Muscle of leg (tissue), 11 donors: ENCODE data around the gene SPOCK1. TPM values are rescaled to one million over a fixed set of nuclear protein-coding genes. Genes with fewer than 3 reads are reported as not detected.

Source experiments
- DNase-seq: peaks from one replicate; pipeline ENCODE4 v3.0.0; 2013
- H3K27ac ChIP-seq: one replicate; pipeline ENCODE4 v1.5.1; 2013; ENCODE audit warnings: mild to moderate bottlenecking, low read length, control low read depth
- H3K27me3 ChIP-seq: one replicate; pipeline ENCODE4 v1.6.1; 2013; ENCODE audit warnings: low read length; ENCODE audit not compliant: control insufficient read depth, insufficient read depth
- H3K36me3 ChIP-seq: one replicate; pipeline ENCODE4 v1.6.1; 2013; ENCODE audit warnings: low read length; ENCODE audit not compliant: control insufficient read depth, insufficient read depth
- H3K4me1 ChIP-seq: one replicate; pipeline ENCODE4 v1.6.1; 2013; ENCODE audit warnings: low read length; ENCODE audit not compliant: control insufficient read depth, insufficient read depth
- H3K4me3 ChIP-seq: one replicate; pipeline ENCODE4 v1.5.1; 2013; ENCODE audit warnings: low read length, control low read depth
- H3K9me3 ChIP-seq: replicated peaks from 2 replicates; pipeline ENCODE4 v1.6.1; 2013; ENCODE audit warnings: low read depth, low read length; ENCODE audit not compliant: control insufficient read depth
- WGBS: methylation state at CpG from one replicate; pipeline ENCODE4 v1.1.5; 2013; ENCODE audit warnings: missing lambda C conversion rate; ENCODE audit not compliant: insufficient coverage; 5-methylcytosine and 5-hydroxymethylcytosine counted together
- polyA plus RNA-seq, 8 donors: library from polyadenylated mRNA; unstranded; fragments of 120-200 nt; gene quantifications; one replicate each; pipeline versions ENCODE4 v1.2.1 to v1.2.3, GENCODE V29; 2013; ENCODE audit warnings: inconsistent platforms in 1 of 8, low replicate concordance in 1 of 8; ENCODE audit not compliant: insufficient read length in 8 of 8, insufficient read depth in 1 of 8
- total RNA-seq: library from RNA; stranded (reverse); fragments of 120-200 nt; gene quantifications from one replicate; pipeline ENCODE4 v1.2.4, GENCODE V29; 2013

SPOCK1 gene
- total and polyA plus RNA-seq, 9 donors = 2.3 to 14.8 (median 4.6) TPM

GRCh38 chr5:137432376-137432775 is 66.8 kb downstream of the SPOCK1 start:
- H3K4me3 ChIP-seq = no peak overlapping the region
- H3K4me1 ChIP-seq = no peaks in the 10 kb centered on the region
- no peaks in the 10 kb centered on the region for H3K36me3 ChIP-seq
- H3K9me3 ChIP-seq = no peaks in the 10 kb centered on the region
- H3K27me3 ChIP-seq = no peaks in the 10 kb centered on the region
- no peak overlapping the region for H3K27ac ChIP-seq
- WGBS = no CpG with 5 or more reads among the region's 2 CpGs
- DNase-seq = no peak

- no peak for DNase-seq
- no peaks in the 10 kb centered on the region for H3K4me1 ChIP-seq
- no peak overlapping the region for H3K27ac ChIP-seq
- no peak overlapping the region for H3K4me3 ChIP-seq
- no CpG with 5 or more reads among the region's 2 CpGs for WGBS
- H3K9me3 ChIP-seq = no peaks in the 10 kb centered on the region
- no peaks in the 10 kb centered on the region for H3K36me3 ChIP-seq
- H3K27me3 ChIP-seq = no peaks in the 10 kb centered on the region
Observed at GRCh38 chr5:137431051-137431450, 68.1 kb downstream of the SPOCK1 start.

GRCh38 chr5:137415231-137415681 is 83.9 kb downstream of the SPOCK1 start:
- DNase-seq = no peak
- Histone ChIP-seq H3K4me3 (no peak overlapping the region), H3K4me1 (no peaks in the 10 kb centered on the region), H3K36me3 (no peaks in the 10 kb centered on the region), H3K27ac (no peak overlapping the region), H3K9me3 (no peaks in the 10 kb centered on the region), H3K27me3 (no peaks in the 10 kb centered on the region)
- WGBS = no CpG with 5 or more reads among the region's 2 CpGs

- Histone ChIP-seq H3K27me3 (no peaks in the 10 kb centered on the region), H3K9me3 (no peaks in the 10 kb centered on the region), H3K4me1 (no peaks in the 10 kb centered on the region), H3K4me3 (no peak overlapping the region), H3K36me3 (no peaks in the 10 kb centered on the region), H3K27ac (no peak overlapping the region)
- DNase-seq = no peak
- no CpG with 5 or more reads among the region's 1 CpG for WGBS
Observed at GRCh38 chr5:137414112-137414755, 84.9 kb downstream of the SPOCK1 start.

GRCh38 chr5:137412136-137412535 is 87.0 kb downstream of the SPOCK1 start:
- Histone ChIP-seq H3K4me3 (no peak overlapping the region), H3K27ac (no peak overlapping the region), H3K27me3 (no peaks in the 10 kb centered on the region), H3K9me3 (no peaks in the 10 kb centered on the region), H3K36me3 (no peaks in the 10 kb centered on the region), H3K4me1 (no peaks in the 10 kb centered on the region)
- 92% methylated on average over 1 of the region's 1 CpG for WGBS
- no peak for DNase-seq

GRCh38 chr5:137410234-137411010 is 88.7 kb downstream of the SPOCK1 start:
- WGBS = 94% methylated on average over 2 of the region's 4 CpGs
- H3K27me3 ChIP-seq = no peaks in the 10 kb centered on the region
- H3K27ac ChIP-seq = no peak overlapping the region

GRCh38 chr5:137409736-137410135 is 89.4 kb downstream of the SPOCK1 start:
- Histone ChIP-seq H3K4me3 (no peak overlapping the region), H3K9me3 (no peaks in the 10 kb centered on the region), H3K4me1 (no peaks in the 10 kb centered on the region), H3K36me3 (no peaks in the 10 kb centered on the region), H3K27ac (no peak overlapping the region), H3K27me3 (no peaks in the 10 kb centered on the region)
- no peak for DNase-seq

More at GRCh38 chr5:137410234-137411010, 88.7 kb downstream of the SPOCK1 start:
- no peak for DNase-seq
- Histone ChIP-seq H3K4me3 (no peak overlapping the region), H3K4me1 (no peaks in the 10 kb centered on the region), H3K36me3 (no peaks in the 10 kb centered on the region), H3K9me3 (no peaks in the 10 kb centered on the region)

GRCh38 chr5:137407090-137407489 is 92.0 kb downstream of the SPOCK1 start:
- Histone ChIP-seq H3K27ac (no peak overlapping the region), H3K4me3 (no peak overlapping the region), H3K9me3 (no peaks in the 10 kb centered on the region), H3K27me3 (no peaks in the 10 kb centered on the region), H3K4me1 (no peaks in the 10 kb centered on the region), H3K36me3 (no peaks in the 10 kb centered on the region)
- no peak for DNase-seq
- 40% methylated on average over 1 of the region's 2 CpGs for WGBS

GRCh38 chr5:137405393-137405792 is 93.7 kb downstream of the SPOCK1 start:
- DNase-seq = no peak
- Histone ChIP-seq H3K36me3 (no peaks in the 10 kb centered on the region), H3K4me3 (no peak overlapping the region), H3K27ac (no peak overlapping the region), H3K27me3 (no peaks in the 10 kb centered on the region), H3K9me3 (no peaks in the 10 kb centered on the region), H3K4me1 (no peaks in the 10 kb centered on the region)
- 67% methylated on average over 6 of the region's 10 CpGs for WGBS

GRCh38 chr5:137403869-137404268 is 95.3 kb downstream of the SPOCK1 start:
- 90% methylated on average over 4 of the region's 8 CpGs for WGBS

More at GRCh38 chr5:137403869-137404268, 95.3 kb downstream of the SPOCK1 start:
- Histone ChIP-seq H3K27ac (no peak overlapping the region), H3K4me1 (no peaks in the 10 kb centered on the region), H3K36me3 (no peaks in the 10 kb centered on the region), H3K4me3 (no peak overlapping the region), H3K9me3 (no peaks in the 10 kb centered on the region), H3K27me3 (no peaks in the 10 kb centered on the region)
- no peak for DNase-seq
